Left ventricle myocardium superior (tissue), 1 donor: Measurements from ENCODE around the gene TPO. TPM values are rescaled to one million over a fixed set of nuclear protein-coding genes. Genes with fewer than 3 reads are reported as not detected.
A peak's percentile ranks its signal among the peaks of the same experiment; 100 is the strongest.
"Not testable (repeated sequence)": the region's sequence is repeated elsewhere in the genome, so short reads cannot be mapped to it uniquely, and the experiment has no call there.

Experiments used
- ATAC-seq: fragments of 200-7000 bp; cut with Tn5 transposase; one replicate; pipeline ENCODE4 v1.9.1; 2020; ENCODE audit warnings: mild to moderate bottlenecking, moderate library complexity
- DNase-seq: peaks from one replicate; pipeline ENCODE4 v3.0.0-alpha.2; 2020
- intact Hi-C: fragments of 100-400 bp; cut with micrococcal nuclease; formaldehyde crosslinking; loops from one replicate; pipeline ENCODE4 v1.11.0; 2022
- total RNA-seq: library from RNA; stranded (reverse); fragmentation: NEBNext Ultra II Directional; extraction: Animal tissue kit (Norgen Biotek cat#: 25700); gene quantifications from one replicate; pipeline ENCODE4 v1.2.1, GENCODE V29; 2021
- donor health status: DM: no; HTN: yes; CAD: no; lungs with severe emphysema.

Gene TPO
- total RNA-seq, 1 donor from 2014 or later, result 10.0 TPM

GRCh38 chr2:1561811-1562421, 148.7 kb downstream of the TPO start:
- DNase-seq, result peak; percentile 31
- peak; percentile 65 for ATAC-seq
- intact Hi-C loops, result no loop called here

DNA sequence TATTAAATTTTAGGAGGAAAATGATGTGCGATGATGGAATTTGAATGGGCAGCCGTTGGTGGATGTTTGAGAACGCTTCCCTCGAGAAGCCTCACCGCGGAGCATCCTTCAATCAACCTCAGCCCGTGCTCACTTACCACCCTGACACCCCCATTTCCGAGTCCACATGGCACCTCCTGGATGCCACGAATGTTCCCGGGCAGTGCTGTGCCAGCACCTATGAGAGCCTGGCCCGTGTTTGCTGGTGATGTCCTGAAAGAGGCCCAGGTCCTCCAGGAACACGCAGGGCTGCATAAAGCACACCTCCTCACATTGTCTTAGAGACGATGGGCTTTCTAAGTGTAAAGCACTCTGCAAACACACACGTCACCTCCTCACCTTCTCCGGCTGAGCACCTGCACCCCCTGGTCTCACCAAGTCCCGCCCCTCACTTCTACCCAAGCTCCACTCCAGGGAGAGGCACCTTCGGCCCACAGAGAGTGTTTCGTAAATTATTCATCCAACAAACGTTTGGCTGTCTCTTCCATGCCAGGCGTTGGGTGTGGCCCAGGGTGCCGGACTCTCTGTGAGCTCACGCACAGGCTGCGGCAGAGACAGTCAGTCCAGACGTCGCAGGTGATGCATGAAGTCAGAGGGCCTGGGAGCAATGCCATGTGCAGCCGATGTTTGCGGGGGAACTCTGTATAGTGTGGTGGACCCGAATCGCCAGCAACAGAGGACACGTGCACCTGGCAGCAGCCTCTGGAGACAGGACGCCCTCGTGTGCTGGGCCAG, 150.0 kb downstream of the TPO start:
- ATAC-seq (no peak), DNase-seq (no peak)
- intact Hi-C loops, result no loop called here

- DNase-seq (peak; percentile 42), ATAC-seq (peak; percentile 77)
- intact Hi-C loops, result no loop called here
Observed at GRCh38 chr2:1563943-1564891, 151.0 kb downstream of the TPO start.

DNA sequence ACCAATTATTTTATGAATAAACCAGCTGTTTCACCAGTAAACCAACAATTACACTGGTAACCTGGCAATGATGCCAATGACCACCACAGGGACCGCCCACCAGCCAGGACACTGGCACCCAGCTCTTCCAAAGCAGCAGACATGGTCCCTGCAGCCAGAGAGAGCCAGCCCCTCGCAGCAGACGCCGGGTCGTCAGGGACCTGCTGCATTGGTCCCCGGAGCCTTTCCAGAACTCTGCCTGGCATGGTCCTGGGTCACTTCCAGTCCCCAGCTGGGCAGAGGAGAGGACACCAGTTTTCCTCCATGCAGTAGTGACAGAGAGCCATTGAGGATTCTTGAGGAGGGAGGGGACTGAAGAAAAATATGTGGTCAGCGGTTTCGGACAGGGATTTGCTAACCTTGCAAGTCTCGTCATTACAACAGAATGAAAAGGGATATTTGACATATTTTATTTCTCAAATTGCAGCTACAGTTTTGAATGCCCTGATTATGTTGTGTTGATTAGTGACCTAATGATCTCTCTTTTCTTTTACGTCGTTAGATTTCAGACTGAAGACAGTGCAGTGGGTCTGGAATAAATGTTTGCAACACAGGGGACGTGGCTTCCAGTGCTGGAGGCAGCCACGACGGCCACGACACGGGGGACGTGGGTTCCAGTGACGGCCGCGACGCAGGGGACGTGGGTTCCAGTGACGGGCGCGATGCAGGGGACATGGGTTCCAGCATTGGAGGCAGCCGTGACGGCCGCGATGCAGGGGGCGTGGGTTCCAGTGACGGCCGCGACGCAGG, 154.5 kb downstream of the TPO start:
- intact Hi-C loops, result no loop called here
- DNase-seq, result no peak

DNA sequence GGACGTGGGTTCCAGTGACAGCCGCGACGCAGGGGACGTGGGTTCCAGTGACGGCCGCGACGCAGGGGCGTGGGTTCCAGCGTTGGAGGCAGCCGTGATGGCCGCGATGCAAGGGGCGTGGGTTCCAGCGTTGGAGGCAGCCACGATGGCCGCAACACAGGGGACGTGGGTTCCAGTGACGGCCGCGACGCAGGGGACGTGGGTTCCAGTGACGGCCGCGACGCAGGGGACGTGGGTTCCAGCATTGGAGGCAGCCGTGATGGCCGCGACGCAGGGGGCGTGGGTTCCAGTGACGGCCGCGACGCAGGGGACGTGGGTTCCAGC, 155.0 kb downstream of the TPO start:
- intact Hi-C loops, ATAC-seq: not testable (repeated sequence)
- peak; percentile 28 for DNase-seq

More for the DNA sequence above, 154.5 kb downstream of the TPO start:
- ATAC-seq, result no peak

- DNase-seq (no peak), ATAC-seq (no peak)
- intact Hi-C loops, result no loop called here
Observed at GRCh38 chr2:1569879-1570450, 156.7 kb downstream of the TPO start.

DNA sequence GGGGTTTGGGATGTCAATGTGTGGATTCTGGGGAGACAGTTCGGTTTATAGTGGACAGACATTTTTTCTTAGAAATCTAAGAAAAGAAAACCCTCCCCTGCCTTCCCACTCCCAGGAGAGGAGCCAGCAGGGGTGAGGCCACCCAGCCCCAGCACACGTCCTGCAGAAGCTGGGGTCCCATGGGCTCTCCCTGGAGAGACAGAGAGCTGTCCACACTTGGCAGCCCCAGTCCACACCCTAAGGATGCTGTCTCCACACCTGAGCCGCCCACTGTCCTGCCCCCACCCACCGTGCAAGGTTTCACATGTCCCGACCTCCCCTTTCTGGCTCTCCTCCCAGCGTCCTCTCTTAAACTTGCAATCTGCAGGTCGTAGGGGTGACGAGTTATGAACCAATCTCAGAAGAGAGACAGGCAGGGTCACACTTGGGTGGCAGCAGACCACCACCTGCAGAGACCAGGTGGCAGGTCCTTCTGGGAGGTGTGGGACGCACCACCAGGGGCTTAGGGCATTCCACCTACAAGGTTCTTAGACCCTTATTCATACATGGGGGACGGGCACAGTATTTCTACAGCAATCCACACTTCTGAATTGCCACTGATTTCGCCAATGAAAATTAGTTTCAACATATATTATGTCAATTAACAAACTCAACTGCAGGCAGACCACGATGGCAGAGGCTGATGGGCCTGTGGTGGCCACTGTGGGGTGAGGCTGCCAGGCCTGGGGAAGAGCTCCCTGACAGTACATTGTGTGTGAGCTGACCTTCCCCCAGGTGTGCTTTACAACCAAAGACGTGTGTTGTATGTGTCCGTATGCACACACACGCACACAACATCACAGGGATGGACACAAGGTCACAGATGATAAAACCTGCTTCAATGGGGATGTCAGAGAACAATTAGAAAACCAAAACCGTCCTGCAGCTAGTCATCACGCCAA, 158.5 kb downstream of the TPO start:
- ATAC-seq (no peak), DNase-seq (peak; percentile 24)
- intact Hi-C loops, result no loop called here

DNA sequence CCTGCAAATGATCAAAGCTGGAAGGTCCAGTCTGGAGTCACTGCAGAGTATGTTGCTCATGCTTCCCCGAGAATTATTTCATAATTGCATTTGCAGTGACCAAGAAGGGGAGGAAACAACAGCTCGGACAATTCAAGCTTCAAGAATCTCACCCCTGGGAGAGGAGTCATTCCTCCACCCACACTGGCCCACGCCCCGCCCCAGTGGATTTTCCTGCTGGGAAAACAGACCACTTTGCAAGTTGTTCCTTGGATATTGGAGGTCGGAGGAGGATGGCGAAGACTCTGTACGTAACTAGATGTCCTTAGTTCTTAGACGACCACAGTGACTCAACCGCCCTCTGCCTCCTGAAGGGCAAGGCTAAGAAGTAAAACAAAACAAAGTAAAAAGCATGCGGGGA, 159.4 kb downstream of the TPO start:
- ATAC-seq, result peak; percentile 95
- intact Hi-C loops, result no loop called here
- peak; percentile 82 for DNase-seq

DNA sequence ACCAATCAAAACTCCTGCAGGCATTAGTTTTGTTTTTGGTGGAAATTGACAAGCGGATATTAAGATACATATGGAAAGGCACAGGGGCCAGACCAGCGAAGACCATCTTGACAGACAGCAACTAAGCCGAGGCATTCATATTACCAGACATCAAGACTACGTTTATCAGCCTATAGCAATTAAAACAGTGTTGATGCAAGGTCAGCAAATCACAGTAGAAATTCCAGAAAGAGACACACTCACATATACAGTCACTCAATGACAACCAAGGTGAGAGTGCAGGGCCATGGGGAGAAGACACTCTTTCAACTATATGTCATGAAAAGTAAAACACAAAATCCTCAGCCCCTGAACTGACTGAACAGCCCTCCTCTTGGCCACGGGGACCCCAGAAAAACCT, 164.6 kb downstream of the TPO start:
- DNase-seq (no peak), ATAC-seq (no peak)
- intact Hi-C loops, result no loop called here

- ATAC-seq, DNase-seq, intact Hi-C loops: not testable (repeated sequence)
Observed at GRCh38 chr2:1581257-1581964, 168.1 kb downstream of the TPO start.

GRCh38 chr2:1581965-1582625, 168.8 kb downstream of the TPO start:
- ATAC-seq, result no peak
- no peak for DNase-seq
- intact Hi-C loops, result no loop called here

DNA sequence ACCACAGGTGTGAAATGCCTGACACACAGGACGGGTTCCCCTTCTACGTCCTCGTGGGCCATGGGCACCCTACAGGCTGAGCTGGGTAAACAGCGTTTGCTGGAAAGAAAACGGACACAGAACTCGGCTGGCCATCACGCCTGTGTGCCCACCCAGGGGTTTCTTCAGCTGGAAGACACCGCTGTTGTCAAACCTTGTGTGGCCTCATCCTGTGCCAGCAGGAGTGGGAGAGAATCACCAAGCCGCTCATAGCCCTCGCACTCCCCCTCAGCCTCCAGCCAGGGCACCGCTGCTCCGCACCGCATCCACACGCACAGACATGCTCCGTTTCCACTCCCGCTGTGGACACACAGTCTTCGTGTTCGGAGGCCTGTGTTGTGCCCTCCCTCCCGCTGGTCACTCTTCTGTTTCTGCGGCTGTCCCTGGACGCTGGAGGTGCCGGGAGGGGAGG, 169.7 kb downstream of the TPO start:
- ATAC-seq (no peak), DNase-seq (no peak)
- intact Hi-C loops, result no loop called here

GRCh38 chr2:1584051-1584531, 170.8 kb downstream of the TPO start:
- ATAC-seq (no peak), DNase-seq (no peak)
- intact Hi-C loops, result no loop called here

DNA sequence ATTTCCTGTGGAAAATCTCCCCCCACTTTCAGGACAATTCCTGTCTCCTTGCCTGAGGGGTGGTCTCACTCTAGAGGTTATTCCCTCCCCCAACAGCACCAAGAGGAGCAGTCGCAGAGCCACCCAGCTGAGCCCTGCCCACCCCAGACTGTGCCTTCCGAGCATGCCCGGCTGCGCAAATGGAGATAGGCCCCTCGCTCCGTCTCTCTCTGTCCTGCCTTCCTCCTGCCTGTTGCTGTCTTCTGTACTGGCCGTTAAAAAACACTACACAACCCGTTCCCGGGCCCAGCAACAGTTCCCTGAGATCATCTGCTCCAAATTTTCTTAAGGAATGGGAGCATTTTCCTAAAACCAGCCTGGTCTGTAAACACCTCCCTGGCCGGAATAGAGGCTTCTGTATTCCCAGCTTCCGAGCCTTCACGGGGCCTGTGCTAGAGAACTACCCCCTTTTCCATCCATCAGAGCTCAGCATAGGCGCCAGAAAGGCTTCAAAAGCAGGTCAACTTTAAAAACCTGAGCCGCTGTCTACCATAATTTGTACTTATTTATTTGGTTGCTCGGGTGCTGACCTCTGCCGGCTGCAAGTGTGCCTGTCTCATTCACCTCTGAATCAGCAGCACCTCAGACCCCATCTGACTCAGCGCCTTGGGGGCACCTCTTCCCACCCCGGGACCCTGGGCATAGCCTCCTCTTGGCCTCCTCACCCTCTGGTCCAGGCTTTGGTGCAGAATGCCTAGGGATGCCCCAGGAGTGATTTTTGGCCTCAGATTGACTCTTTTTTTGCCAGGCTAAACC, 171.6 kb downstream of the TPO start:
- ATAC-seq (no peak), DNase-seq (no peak)
- intact Hi-C loops, result no loop called here

- DNase-seq, result no peak
- intact Hi-C loops, result no loop called here
Observed at GRCh38 chr2:1585635-1586034, 172.4 kb downstream of the TPO start.

More at GRCh38 chr2:1585635-1586034, 172.4 kb downstream of the TPO start:
- no peak for ATAC-seq
